HK-2 (cell line): Measurements from ENCODE around the gene KLKB1.
"Not testable (repeated sequence)": the region's sequence is repeated elsewhere in the genome, so short reads cannot be mapped to it uniquely, and the experiment has no call there.

Source experiments
- DNase-seq: peaks from one replicate; pipeline ENCODE4 v3.0.0-alpha.2; 2018; ENCODE audit not compliant: unreplicated experiment

KLKB1 gene

GRCh38 chr4:186226521-186227189 lies 652 bp upstream of the KLKB1 start:
- no peak for DNase-seq

GRCh38 chr4:186227744-186228513 lies 622 bp downstream of the KLKB1 start:
- DNase-seq = no peak

- no peak for DNase-seq
Observed at GRCh38 chr4:186228514-186228894, 1.2 kb downstream of the KLKB1 start.

- DNase-seq = no peak
Observed at GRCh38 chr4:186234367-186234766, 7.1 kb downstream of the KLKB1 start.

- no peak for DNase-seq
Observed at GRCh38 chr4:186236126-186236525, 8.8 kb downstream of the KLKB1 start.

- DNase-seq = no peak
Observed at GRCh38 chr4:186240452-186240847, 13.1 kb downstream of the KLKB1 start.

- no peak for DNase-seq
Observed at GRCh38 chr4:186240848-186241491, 13.7 kb downstream of the KLKB1 start.

GRCh38 chr4:186241616-186242015 lies 14.3 kb downstream of the KLKB1 start:
- DNase-seq = no peak

GRCh38 chr4:186242031-186242430 lies 14.7 kb downstream of the KLKB1 start:
- DNase-seq = not testable (repeated sequence)

GRCh38 chr4:186243331-186243730 lies 16.0 kb downstream of the KLKB1 start:
- no peak for DNase-seq

GRCh38 chr4:186244835-186245234 lies 17.5 kb downstream of the KLKB1 start:
- DNase-seq = no peak

- DNase-seq = not testable (repeated sequence)
Observed at GRCh38 chr4:186247062-186247752, 19.9 kb downstream of the KLKB1 start.

- DNase-seq = no peak
Observed at GRCh38 chr4:186248643-186249042, 21.3 kb downstream of the KLKB1 start.

GRCh38 chr4:186249785-186250754 lies 22.8 kb downstream of the KLKB1 start:
- no peak for DNase-seq

GRCh38 chr4:186250760-186251159 lies 23.5 kb downstream of the KLKB1 start:
- no peak for DNase-seq

GRCh38 chr4:186255122-186255521 lies 27.8 kb downstream of the KLKB1 start:
- DNase-seq = no peak

GRCh38 chr4:186258216-186258811 lies 31.0 kb downstream of the KLKB1 start:
- DNase-seq = no peak

- no peak for DNase-seq
Observed at GRCh38 chr4:186260117-186260503, 32.8 kb downstream of the KLKB1 start.

GRCh38 chr4:186260504-186261448 lies 33.5 kb downstream of the KLKB1 start:
- no peak for DNase-seq

GRCh38 chr4:186264660-186265059 lies 37.4 kb downstream of the KLKB1 start:
- DNase-seq = no peak
